GM19372 (cell line): ENCODE data around the gene ZNF879.

Source experiments
- ATAC-seq: cut with Tn5 transposase; IDR thresholded peaks from one replicate; pipeline ENCODE4 v1.9.1; 2021; ENCODE audit warnings: mild to moderate bottlenecking, low read depth, moderate library complexity; ENCODE audit not compliant: unreplicated experiment

ZNF879 gene

GRCh38 chr5:179023528-179024189 lies at the start of gene ZNF879:
Gene ZNF879, plus strand, starts transcription at chr5:179023804. Its CDS starts 1,201 bp downstream, at chr5:179025005.
- no peak for ATAC-seq

DNA sequence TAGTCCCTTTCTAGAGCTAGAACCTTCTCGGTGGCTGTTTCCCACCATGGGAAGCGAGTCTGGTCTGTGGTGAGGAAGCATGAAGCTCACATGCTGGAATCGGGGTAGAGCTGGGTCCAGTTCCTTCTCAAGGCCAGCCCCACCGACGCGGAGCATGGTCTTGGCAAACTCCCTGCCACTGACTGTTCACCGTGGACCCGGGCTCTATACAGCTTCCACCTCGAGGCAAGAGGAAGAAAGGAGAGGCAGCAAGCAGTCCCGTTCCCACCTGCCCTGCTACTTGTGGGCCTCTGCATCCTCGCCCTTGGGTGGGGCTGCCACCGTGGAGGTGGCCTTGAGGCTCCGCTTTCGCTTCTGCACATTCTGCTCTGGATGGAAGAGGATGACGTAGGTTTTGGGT lies 42.2 kb upstream of the ZNF879 start:
- ATAC-seq = no peak

- ATAC-seq = no peak
These were observed 40.7 kb upstream of the ZNF879 start for GRCh38 chr5:178982941-178983340.

GRCh38 chr5:178983728-178984127 lies 39.9 kb upstream of the ZNF879 start:
- ATAC-seq = no peak

DNA sequence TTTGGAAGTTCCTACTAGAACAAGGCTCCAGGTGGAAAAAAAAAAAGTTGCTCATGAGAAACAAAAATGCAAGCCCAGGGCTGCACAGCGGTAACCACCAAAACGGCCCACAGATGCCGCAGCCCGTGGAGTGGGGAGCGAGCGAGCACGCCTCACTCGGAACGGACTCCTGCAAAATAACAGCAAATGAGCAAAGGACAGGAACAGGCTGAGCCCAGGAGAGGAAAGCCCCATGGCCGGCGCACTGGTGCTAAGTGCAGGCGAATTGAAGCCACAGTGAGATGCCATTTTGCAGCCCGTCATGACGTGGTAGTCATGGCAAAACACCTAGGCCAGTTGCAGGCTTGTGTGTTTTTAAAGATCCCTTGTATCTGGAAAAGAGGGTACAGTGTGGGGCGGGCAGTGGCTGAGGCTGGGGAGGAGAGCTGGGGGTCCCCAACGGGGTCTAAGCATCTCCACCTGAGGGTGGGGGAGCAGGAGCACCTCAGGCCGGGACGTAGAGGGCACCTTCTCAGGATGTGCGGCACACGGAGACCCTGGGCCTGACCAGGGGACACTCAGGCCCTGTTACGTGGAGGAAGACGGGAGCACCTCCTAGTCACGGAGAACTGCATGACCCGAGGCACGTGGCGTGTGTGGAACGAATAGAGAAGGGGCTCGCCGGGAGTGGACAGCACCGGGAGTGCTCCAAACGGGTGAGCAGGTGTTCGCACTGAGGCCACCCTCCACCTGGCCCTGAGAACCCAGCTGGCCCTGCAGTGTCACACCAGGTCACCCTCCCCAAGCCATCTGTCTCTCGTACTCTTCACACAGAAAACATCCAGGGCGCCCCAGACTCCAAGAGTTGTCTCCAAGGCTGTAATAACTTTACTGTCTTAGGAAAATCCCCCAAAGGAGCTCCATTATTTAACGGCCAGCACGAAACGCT lies 39.2 kb upstream of the ZNF879 start:
- no peak for ATAC-seq

DNA sequence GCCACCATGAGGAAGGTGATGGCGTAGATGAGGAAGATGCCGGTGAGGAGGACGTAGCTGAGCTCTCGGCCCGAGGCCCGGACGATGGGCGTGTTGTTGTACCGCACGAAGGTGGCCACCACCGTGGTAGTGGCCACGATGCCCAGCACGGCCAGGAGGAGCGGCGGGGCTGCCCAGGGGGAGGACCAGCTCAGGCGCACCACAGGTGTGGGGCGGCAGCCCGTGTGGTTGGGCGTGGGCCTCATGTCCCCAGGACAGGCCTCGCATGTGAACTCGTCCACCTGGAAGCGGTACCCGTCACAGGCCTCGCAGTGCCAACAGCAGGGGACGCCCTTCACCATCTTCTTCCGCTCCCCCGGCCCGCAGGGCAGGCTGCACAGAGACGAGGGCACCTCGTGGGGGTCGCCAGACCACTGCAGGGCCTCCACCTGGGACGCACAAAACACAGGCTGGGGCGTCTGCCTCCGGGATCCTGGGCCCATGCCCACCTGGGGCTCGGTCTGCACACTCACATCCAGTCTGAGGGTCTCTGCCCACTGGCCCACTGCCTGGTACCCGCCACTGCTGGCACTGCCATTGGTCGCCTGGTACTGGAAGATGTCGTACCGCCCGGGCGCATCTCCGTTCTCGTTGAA lies 37.2 kb upstream of the ZNF879 start:
- ATAC-seq = no peak

DNA sequence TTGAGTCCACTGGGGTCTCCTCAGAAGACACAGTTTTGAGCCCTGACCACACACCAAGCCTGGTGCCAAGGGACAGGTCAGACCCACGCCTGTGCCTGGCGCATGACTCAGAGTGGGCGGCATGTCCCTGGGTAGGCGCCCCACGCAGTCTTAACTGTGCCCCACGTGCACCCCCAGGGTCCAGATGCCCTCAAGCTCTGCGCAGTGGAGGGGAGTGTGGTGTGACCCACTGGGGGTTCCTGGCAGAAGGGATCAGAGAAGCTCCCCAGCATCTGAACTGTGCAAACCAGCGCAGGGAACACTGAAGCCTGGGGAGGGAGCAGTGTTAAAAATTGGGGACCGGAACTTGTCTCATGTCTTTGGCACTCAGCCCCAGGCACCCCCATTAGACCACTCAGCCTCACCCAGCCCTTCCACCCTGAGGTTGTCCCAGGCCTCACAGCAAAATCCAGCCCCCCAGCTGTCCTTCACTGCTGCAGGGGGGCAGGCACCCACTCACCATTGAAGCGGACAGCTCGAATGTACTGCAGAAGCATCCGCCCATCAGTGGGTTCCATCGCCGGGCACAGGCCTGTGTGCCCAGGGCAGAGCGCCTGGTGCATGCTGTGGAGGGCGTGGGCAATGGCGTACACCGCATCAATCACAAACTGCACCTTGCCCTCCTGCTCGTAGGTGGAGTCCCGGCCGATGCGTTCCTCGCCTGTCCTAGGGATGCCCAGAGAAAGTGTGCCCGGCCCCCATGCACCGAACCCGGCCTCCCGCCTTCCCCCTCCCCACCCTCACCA lies 35.0 kb upstream of the ZNF879 start:
- ATAC-seq = no peak

- no peak for ATAC-seq
These were observed 34.3 kb upstream of the ZNF879 start for GRCh38 chr5:178989311-178989710.

DNA sequence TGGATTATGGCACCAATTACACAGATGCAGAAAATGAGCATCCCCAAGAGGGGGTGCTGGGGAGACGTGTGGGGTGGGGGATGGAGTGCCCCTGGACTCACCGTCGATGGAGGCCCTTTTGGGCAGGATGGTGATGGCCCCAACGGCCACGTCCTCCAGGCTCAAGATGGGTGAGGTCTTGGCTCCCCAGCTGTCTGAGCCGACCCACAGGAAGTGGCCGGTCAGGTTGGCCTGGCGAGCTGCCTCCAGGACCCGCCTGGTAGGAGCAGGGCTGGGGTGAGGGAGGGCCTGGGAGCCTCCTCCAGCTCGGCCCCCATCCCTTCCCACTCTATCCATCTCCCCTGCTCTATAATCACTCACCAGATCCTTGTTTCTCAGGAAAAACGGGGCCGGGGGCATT lies 33.1 kb upstream of the ZNF879 start:
- no peak for ATAC-seq

DNA sequence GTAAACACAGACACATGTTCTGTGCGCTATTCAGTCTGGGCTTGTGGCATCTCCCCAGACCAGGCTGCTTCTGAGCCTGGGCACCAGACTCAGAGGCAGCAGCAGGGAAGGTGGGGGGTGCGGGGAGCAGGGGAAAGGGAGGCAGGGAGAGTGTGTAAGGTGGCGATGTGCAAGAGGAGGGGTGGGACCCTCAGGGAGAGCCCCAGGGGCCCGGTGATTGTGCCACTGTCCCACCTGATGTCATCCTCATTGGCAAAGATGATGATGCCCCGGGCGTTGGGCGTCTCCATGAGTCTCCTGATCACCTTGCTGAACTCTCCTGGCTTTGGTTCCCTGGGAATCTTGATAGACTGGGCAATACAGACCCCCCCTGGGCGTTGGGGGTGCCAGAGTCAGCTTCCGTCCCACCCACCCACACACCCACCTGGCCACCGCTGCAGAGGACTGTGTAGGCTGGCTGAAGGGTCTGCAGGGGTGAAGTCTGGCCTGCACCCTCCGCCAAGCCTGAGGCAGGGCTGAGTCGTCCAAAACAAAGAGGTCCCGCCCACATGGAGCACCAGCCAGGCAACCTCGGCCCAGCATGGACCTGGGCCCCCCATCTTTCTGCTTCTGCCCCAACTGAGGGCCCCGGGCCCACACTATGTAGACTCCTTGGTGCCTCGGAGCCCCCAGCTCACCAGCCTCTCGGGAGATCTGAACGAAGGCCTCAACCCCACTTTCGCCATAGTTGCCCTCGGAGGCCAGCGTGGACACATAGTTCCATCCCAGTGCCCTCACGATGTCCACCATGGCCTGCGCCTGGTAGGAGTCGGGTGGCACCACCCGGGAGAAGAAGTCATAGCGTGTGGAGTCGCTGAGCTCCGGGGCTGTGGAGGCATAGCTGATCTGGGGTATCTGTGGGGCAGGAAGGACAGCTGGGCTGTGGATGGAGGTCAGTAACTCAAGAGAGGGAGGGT lies 32.1 kb upstream of the ZNF879 start:
- ATAC-seq = no peak

DNA sequence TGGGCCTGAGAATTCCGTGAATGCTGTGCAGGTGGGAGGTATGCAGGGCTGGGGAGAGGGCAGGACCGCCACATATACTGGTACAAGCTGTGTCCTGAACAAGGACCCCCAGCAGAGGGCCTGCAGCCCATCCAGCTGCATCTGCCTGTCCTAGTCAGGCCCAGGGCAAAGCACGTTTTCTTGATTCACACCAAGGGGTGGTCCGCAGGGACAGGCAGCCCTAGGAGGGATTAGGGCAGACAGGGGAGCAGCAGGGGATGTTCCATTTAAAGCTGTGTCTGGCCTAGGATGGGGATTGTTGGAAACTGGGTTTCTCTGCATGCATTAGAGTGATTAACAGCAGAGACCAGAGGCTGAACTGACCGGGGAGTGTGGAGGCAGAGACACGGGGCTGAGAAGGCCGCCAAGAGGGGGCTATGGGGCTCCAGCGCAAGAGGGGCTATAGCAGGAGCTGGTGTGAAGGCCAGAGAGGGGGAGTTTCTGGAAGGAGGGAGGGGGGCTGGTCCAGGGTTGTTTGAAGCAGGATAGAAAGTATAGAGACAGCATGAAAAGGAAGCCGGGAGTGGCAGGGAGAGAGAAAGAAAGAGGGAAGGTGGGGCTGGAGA lies 31.2 kb upstream of the ZNF879 start:
- ATAC-seq = no peak

DNA sequence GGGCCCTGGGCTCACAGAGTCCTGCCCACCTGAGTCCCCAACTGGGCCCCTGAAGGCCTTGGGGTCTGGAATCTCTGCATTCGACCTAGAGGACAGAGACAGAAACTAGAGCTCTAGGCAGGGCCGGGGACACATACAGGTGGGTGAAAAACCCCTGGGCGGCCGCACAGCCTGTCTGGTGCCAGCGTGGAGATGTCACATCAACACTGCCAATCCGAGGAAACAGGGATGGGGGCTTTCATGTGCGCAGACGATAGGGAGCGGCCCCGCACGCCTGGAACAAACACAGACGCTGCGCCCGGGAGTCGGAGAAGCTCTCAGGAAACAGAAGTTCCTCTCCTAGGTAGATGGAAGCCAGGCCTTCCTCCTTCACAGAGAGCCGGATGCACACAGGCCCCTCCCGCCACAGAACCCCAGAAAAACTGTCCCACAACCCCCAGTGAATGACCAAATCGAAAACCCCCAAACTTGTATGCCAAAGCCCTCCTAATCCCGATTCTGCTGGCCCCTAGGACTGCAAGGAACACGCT lies 30.3 kb upstream of the ZNF879 start:
- ATAC-seq = no peak

DNA sequence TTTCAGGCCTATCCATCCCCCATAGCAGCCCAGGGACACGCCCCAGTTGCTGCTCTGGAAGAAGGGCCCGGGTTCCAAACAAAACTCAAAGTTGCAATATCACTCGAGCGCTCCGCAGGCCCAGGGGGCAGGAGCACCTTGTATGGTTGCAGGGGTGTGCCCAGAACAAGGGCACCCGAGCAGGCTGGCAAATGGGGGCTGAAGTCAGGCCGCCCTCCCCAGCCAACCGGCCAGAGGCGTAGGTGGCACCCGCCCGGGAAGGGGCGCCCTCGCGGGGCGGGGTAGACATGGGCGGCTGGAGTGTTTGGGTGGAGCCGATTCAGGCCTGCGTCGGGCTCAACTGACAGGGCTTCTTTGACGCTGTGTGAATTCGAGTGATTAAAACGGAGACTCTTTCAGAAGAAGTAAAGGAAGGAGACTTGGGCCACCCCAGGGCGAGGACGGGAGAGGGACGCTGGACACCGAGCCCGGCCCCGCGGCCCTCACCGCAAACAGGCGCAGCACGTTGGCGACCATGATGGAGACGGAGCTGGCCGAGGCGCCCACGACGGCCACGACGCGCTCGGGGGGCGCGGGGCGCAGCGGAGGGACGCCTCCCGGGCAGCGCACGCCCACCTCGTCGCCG lies 29.5 kb upstream of the ZNF879 start:
- ATAC-seq = no peak

GRCh38 chr5:178994580-178995340 lies 28.8 kb upstream of the ZNF879 start, which contains the start of gene GRM6:
Gene GRM6, minus strand, starts transcription at chr5:178995320. Its CDS starts 376 bp downstream, at chr5:178994944.
- ATAC-seq = no peak

GRCh38 chr5:178995341-178995690 lies 28.3 kb upstream of the ZNF879 start:
- ATAC-seq = no peak

- no peak for ATAC-seq
These were observed 27.4 kb upstream of the ZNF879 start for GRCh38 chr5:178996156-178996555.

DNA sequence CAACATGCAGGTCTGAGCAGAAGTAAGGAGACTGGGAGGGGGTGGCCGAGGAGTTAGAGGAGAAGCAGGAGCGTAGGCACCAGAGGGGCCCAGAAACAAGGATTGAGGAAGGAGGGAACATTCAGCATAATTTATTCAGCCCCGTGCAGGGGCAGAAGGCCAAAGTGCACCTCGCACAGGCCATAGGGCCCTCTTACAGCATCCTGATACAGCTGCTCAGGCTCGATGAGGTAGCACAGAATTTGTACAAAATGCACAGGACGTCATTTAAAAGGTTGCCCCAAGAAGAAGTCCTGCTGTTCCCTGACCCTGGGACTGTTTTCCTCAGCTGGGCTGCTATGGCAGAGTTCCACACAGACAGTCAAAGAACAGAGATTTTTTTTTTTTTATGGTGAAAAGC lies 26.4 kb upstream of the ZNF879 start:
- no peak for ATAC-seq

DNA sequence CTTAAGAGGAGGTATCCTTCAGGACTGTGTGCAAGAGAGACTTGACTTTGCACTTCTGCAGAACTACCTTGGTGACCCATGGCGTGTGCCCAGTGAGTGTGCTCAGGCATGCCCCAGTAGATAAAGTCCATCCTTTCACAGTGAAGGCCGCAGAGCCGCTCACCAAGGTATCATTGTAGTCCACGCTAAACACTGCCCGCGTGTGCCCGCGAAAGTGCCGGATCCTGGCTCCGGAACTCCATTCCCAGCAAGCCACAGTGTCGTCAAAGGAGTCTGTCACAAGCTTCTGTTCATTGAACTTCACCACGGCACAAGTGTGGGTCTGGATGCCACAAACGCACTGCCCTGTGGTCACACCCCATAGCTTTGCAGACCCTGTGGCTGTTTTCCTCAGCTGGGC lies 25.2 kb upstream of the ZNF879 start:
- no peak for ATAC-seq
